ENCODE data around the gene TAS2R1.

TAS2R1 gene

GRCh38 chr5:9588254-9588653 lies 41.9 kb downstream of the TAS2R1 start:
- DNase-seq (ENCODE audit: low read depth in 1 of 2, low spot score in 1 of 2): no peak

GRCh38 chr5:9587135-9587534 lies 43.0 kb downstream of the TAS2R1 start:
- no peak for DNase-seq (ENCODE audit: low read depth in 1 of 2, low spot score in 1 of 2)

- no peak for DNase-seq (ENCODE audit: low read depth in 1 of 2, low spot score in 1 of 2)
Measured at GRCh38 chr5:9582406-9582805, 47.7 kb downstream of the TAS2R1 start.

All from stimulated activated CD4-positive, alpha-beta T cell treated with anti-CD3 and anti-CD28 coated beads, Interleukin-15, amount 100 ng/mL, for 1 hour (primary cell).